D341Med (cell line): ENCODE measurements around the gene TXNDC11.

Experiments used
- DNase-seq: peaks from one replicate; pipeline ENCODE4 v3.0.0; 2012; ENCODE audit warnings: low spot score

Gene TXNDC11

DNA sequence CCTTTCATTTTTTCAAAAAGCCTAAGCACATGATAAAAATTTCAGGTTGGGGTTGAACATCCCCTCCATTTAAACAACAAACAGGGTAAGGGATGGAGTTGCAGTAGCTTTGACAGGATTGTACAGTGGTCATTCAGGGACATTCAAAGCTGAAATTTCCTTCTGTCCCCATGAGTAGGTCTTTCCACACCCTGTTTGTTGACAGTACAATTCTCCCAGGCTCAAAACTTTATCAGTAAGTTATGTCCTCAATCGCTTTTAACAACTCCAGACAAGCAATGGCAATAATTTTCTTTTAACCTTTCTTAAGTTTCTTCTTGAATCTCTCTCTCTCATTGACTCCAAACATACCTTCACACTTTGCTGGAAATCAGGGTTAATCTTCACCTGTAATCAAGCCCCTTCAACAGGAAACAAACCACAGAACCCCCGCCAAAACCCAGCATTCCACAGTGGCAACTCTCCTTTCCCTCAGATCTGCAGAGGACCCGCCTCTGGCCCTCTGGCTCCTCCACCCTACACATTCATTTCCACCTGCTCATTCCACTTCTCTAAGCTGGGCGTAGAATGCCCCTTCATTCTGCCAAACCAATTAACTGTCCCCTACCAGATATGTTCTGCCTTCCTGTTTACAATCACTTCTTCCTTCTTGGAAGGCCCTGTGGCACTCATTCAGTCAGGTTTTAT, 20.7 kb downstream of the TXNDC11 start:
- DNase-seq: no peak

DNA sequence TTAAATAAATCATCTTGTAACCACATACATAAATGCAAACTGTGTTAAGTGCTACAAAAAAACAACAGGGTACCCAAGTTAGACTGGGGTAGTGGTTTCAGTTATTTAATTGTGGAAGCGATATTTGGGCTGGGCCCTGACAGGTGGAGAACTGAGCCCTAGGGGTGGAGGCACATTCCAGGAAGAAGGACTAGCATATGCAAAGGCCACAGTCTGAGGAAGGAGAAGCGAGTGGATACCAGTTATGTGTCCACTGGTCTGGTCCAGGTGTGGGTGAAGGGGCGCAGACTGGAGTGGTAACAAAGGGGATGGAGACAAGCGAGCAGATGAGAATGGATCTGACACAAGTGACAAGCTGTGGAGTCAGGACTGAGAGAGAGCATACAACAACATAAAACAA, 22.9 kb downstream of the TXNDC11 start:
- DNase-seq: no peak

DNA sequence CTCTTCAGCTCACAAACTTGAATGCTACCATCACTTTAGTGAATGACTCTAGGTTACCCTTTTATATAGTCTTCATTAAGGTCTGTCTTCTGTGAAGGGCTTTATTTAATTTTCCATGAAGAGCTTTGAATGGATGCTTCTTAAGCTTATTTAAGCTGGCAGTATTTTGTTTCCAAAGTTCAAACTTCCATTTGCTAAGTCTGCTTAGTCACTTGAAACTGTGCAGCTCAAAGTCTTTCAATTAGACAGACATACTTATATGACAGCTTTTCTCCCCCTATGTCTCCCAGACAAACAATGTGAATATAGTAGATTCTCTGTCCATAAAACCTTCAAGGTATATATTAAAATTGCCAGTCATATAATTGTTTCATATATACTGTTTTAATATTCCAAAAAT, 23.5 kb downstream of the TXNDC11 start:
- no peak for DNase-seq

DNA sequence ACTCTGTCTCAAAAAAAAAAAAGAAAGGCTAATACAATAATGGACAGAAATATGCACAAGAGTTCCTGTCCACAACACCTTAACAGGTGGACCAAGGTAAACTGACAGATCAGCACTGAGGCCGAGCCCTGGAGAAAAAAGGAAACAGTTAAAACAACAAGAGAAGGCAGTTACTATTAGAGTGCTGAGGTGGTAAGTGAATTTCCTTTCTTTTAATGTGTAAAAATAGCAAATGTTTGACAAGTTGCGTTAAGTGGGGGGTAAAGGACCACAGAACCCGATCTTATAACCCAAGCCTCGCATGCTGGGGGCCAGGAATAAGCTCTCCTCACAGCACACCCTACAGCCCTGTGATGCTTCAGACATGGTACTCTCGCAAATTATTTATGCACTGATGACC, 24.8 kb downstream of the TXNDC11 start:
- no peak for DNase-seq

DNA sequence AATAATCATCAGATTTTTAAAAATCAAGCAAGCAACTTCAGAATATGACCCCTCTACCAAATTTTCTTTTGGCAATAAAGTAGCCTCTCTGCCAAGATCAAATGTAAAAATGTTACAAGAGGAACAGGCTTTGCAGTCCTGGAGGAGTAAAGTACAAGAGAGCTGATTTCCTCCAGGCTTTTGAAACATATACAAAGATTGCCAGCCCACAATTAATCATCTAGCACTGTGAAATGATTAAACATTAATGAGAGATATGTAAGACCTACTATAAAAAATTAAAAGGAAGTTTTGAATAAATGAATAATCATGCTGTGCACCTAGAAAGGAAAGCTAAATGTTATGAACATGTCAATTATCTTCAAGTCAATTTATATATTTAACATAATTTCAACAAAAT, 26.3 kb downstream of the TXNDC11 start:
- no peak for DNase-seq

- no peak for DNase-seq
Measured at GRCh38 chr16:11715246-11715947, 27.3 kb downstream of the TXNDC11 start.

DNA sequence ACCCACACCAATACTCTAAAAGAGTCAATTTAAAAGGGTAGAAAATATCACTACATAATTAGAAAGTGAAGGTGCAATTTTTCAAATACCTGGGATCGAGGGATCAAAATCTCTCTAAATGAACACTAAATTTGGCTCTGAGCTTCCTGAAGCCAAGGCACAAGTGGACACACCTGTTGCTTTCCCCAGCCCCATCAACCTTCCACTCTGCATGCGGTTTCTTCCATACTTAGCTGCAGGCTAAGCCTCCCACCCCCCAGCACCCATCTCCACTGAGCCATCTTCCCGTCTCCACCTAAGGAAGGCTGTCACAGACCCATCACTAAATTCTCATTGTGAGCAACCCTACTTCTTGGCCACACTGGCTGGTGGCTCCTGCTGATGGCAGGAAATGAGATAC, 30.5 kb downstream of the TXNDC11 start:
- no peak for DNase-seq

DNA sequence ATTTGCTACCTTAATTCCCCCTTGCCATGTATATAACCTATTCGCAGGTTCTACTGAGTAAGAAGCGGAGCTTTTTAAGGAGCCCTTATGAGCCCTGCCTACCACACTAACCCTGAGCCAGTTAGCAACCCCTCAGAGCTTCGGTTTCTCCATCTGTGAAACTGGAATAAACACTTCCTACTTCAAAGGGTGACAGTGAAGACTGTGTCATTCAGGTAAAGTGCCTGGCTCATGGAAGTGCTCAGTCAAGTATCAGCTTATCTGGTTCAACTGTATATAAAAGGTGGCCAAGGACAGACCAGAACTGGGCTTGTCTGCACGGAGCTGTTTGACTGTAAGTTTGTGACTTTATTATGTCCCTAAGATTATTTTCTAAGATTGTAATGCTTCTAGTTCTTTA, 31.0 kb downstream of the TXNDC11 start:
- DNase-seq: no peak

DNA sequence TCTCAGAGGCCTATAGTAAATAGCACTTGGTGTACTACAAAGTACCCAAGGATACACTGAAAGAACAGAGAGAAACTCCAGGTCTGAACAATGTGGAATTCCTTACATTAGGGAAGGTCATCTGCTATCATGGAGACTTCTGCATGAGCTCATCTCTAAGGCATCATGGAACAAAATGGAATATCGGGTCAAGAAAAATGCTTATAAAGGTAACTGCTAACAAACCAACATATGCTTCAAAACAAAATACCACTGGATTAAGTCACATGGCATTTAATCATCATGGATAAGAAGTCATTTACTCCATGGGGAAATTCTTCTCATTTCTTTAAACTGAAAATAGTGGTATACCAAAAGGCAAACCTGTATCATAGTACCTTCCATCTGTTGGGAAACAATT, 34.2 kb downstream of the TXNDC11 start:
- no peak for DNase-seq

DNA sequence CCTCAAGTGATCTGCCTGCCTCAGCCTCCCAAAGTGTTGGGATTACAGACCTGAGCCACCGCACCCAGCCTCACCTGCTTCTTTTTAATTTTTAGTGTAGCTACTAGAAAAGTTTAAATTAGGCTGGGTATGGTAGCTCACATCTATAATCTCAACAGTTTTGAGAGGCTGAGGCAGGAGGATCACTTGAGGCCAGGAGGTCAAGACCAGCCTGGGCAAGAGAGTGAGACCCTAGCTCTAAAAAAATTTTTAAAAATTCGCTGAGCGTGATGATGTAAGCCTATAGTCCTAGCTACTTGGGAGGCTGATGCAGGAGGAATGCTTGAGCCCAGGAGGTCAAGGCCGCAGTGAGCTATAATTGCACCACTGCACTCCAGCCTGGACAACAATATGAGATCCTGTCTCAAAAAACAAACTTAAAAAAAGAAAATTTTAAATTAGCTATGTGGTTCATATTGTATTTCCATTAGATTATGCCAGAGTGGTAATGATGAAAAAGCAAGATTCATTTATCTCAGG, 34.9 kb downstream of the TXNDC11 start:
- no peak for DNase-seq

DNA sequence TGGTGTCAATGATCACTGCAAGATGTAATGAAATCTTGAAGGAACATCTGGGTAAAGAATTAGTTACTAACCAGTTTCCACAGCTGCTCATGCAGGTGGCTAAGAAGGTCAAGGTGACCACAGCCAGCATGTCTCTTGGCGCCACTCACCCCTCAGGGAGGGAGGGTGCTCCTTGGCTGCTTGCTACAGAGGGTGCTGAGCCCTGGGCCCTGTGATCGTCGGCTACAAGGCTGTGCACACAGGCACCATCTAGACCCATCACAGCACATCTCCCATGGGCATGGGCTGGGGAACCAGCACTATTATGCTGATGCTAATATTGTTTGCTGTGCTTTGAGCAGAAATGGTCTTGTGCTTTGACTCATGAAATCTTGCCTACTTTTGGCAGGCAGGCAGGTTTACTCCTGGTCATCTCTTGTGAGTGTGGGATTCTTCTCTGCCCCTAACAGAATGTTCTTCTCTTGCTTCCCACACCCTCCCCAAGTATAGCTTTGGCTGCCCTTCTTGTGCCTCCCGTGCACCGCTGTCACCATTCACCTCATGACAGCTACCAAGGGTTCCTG, 36.4 kb downstream of the TXNDC11 start:
- no peak for DNase-seq

DNA sequence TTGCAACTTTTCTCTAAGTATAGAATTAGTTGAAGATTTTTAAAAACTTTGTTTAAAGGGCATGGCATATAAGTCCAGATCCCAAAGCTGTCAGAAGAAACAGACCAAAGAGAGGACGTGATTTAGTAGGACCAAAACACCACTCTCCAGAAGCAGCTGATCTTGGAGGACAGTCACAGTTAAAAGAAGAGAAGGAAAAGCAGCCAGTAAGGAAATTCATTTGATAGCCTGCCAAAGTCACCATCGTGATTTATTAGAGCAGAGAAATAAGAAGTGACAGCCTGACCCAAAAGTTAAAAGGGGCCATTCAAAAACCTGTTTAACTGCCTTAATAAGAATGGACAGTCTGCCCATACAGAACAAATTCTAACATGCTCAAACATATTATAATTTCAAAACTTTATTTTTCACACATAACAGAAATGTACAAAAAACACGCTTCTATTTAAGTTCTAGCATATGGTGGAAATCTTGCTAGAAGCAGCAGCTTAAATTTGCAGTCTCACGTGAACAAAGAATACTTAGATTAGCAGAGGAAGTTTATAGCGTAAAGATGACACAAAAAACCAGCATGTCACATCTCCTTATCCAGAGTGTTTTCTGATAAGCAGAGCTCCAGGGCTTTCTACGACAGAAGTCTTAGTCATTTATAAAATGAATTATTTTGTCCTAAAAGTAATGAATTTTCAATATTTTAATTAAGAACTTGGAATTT, 37.2 kb downstream of the TXNDC11 start:
- DNase-seq: no peak

GRCh38 chr16:11700264-11701029, 42.2 kb downstream of the TXNDC11 start:
- no peak for DNase-seq

GRCh38 chr16:11699234-11699894, 43.3 kb downstream of the TXNDC11 start:
- DNase-seq: no peak

- no peak for DNase-seq
Measured at GRCh38 chr16:11698271-11698689, 44.4 kb downstream of the TXNDC11 start.

- no peak for DNase-seq
Measured at GRCh38 chr16:11697319-11697718, 45.3 kb downstream of the TXNDC11 start.

DNA sequence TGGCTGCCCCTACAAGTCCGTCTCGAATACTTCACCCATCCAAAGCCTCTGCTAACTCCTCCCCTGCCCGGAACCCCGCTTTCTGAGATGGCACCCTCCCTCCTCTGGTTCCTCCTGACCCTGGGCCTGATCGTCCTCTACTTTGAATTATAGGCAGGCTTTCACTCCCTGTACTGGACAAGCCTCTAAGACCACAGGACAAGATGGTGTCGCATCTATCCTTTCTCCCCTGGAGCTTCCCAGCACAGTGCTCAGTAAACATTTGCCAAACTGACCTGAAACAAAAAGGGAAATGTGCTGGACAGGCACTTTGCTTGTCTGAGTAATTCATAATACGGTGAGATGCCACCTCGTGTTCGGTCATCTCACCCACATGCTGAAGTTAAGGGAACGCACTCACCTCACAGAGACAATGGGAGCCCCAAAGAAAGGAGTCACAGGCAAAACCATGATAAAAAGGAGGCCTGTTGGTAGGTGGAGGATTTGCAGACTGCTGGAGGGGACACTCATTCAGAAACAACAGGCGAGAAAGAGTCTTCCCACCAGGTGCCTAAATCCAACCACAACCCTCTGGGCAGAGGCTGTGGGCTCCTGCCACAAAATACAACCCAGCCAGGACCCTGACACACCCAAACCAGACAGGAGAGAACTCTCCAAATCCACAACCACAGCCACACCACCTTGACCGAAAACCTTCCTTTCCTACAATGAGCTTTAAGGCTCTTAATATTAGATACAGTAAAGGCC, 46.2 kb downstream of the TXNDC11 start:
- DNase-seq: no peak

DNA sequence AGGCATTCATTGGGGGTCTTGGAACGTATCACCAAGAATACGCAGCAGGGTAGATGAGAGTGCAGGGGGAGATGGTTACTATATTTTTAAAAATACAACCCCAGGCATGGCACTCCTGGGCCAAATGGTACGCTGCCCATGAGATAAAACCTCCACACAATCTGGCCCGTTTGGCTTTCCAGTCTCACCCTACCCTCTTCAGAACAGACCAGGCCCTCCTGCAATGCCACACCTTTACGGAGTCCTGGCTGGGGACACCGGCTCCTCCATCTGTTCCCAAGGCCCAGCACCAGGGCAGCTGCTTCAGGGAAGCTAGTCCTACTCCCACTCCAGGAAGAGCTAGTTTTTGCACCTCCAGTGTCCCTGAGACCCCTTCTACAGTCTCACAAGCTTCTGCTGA, 50.0 kb downstream of the TXNDC11 start:
- no peak for DNase-seq

- no peak for DNase-seq
Measured at GRCh38 chr16:11692171-11692570, 50.5 kb downstream of the TXNDC11 start.

GRCh38 chr16:11691771-11692170, 50.9 kb downstream of the TXNDC11 start:
- DNase-seq: no peak

DNA sequence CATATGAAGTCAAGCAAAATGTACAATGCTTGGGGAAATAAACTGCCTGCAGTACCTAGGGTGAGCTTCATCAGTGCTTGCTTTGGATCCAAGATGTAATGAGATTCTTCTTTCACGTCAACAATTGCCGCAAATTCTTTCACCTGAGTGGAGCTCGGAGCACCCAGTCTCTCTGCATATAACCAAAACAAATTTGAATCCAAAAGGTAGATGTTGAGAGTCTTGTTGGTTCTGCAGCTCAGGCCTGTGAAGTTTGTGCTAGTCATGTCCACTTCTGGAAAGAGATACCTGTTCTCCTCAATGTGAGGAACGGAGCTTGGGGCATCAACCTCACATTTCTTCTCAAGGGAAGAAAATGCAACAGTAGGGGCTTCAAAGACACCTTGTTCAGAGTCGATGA, 51.4 kb downstream of the TXNDC11 start:
- DNase-seq: no peak
